Thoracic aorta (tissue), 2 donors: Measurements from ENCODE around the gene WDR45. TPM values are rescaled to one million over a fixed set of nuclear protein-coding genes. Genes with fewer than 3 reads are reported as not detected.

ENCODE experiments used
- ATAC-seq: fragments of 150-250 bp; one replicate; pipeline ENCODE4 v1.8.0; 2017; ENCODE audit warnings: low read depth; ENCODE audit not compliant: insufficient number of reproducible peaks, low FRiP score
- DNase-seq: peaks from one replicate; pipeline ENCODE4 v3.0.0-alpha.2; 2020; ENCODE audit warnings: low spot score
- H3K27ac ChIP-seq, 2 donors: fragments of 200-600 bp; sonication (generic); 1 replicate in 1 of 2; 2 replicates in 1 of 2; pipeline ENCODE4 v1.5.1; 2016; ENCODE audit warnings: mild to moderate bottlenecking in 2 of 2, moderate library complexity in 2 of 2
- H3K27me3 ChIP-seq: fragments of 200-600 bp; sonication (generic); replicated peaks from 2 replicates; pipeline ENCODE4 v1.6.0; 2016; ENCODE audit warnings: mild to moderate bottlenecking; ENCODE audit not compliant: insufficient read depth
- H3K36me3 ChIP-seq: fragments of 200-600 bp; sonication (generic); one replicate; pipeline ENCODE4 v1.5.1; 2016
- H3K4me1 ChIP-seq, 2 donors: fragments of 200-600 bp; sonication (generic); 1 replicate in 1 of 2; 2 replicates in 1 of 2; pipeline versions ENCODE4 v1.5.1 to v1.6.0; 2016; ENCODE audit warnings: low read depth in 2 of 2, mild to moderate bottlenecking in 1 of 2; ENCODE audit not compliant: control insufficient read depth in 1 of 2
- H3K4me3 ChIP-seq: fragments of 200-600 bp; sonication (generic); 2 replicates; pipeline ENCODE4 v1.5.1; 2016; ENCODE audit warnings: mild to moderate bottlenecking
- H3K9me3 ChIP-seq: fragments of 200-600 bp; sonication (generic); 2 replicates; pipeline ENCODE4 v1.5.1; 2016
- CTCF ChIP-seq: fragments of 200-600 bp; sonication (generic); IDR thresholded peaks from one replicate; pipeline ENCODE4 v1.5.1; 2019; ENCODE audit warnings: antibody characterized with exemption
- total RNA-seq, 2 donors: library from RNA; depleted of rRNA; stranded (reverse); fragments of >200 nt; gene quantifications; one replicate each; pipeline versions ENCODE4 v1.1.0 to v1.2.3, GENCODE V29; 2016

Gene WDR45
- total RNA-seq, 2 donors from 2014 or later, result 90.2 to 108 TPM

DNA sequence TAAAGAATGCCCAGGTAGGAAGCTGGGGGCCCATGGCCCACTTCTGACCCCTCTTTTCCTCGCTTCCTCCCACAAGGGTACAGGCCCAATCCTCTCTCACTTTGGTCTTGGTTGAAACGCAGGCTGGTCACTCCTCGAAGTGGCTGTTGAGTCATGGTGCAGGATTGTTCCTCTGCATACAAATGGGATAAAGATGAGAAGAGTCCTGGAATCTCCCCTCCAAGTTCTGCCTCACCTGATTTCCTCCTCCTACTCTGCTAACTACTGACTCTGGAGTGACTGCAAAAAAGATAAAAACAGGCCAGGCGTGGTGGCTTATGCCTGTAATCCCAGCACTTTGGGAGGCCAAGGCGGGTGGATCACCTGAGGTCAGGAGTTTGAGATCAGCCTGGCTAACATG is 1.7 kb downstream of the WDR45 start:
- Histone ChIP-seq H3K4me1 (peaks cover 0 to 1% of the 10 kb centered on the region in 2 donors), H3K36me3 (no peaks in the 10 kb centered on the region), H3K9me3 (no peaks in the 10 kb centered on the region), H3K4me3 (no peak overlapping the region), H3K27ac (no peak overlapping the region), H3K27me3 (no peaks in the 10 kb centered on the region)
- no peak for TF ChIP-seq CTCF
- no peak for DNase-seq
- ATAC-seq, result no peak

- Histone ChIP-seq H3K9me3 (no peaks in the 10 kb centered on the region), H3K4me3 (no peak overlapping the region), H3K4me1 (peaks cover 0 to 8% of the 10 kb centered on the region in 2 donors), H3K27me3 (no peaks in the 10 kb centered on the region), H3K36me3 (no peaks in the 10 kb centered on the region), H3K27ac (no peak overlapping the region)
- ATAC-seq (no peak), DNase-seq (no peak)
- no peak for TF ChIP-seq CTCF
These were observed 4.3 kb downstream of the WDR45 start for GRCh38 chrX:49075347-49075746.

DNA sequence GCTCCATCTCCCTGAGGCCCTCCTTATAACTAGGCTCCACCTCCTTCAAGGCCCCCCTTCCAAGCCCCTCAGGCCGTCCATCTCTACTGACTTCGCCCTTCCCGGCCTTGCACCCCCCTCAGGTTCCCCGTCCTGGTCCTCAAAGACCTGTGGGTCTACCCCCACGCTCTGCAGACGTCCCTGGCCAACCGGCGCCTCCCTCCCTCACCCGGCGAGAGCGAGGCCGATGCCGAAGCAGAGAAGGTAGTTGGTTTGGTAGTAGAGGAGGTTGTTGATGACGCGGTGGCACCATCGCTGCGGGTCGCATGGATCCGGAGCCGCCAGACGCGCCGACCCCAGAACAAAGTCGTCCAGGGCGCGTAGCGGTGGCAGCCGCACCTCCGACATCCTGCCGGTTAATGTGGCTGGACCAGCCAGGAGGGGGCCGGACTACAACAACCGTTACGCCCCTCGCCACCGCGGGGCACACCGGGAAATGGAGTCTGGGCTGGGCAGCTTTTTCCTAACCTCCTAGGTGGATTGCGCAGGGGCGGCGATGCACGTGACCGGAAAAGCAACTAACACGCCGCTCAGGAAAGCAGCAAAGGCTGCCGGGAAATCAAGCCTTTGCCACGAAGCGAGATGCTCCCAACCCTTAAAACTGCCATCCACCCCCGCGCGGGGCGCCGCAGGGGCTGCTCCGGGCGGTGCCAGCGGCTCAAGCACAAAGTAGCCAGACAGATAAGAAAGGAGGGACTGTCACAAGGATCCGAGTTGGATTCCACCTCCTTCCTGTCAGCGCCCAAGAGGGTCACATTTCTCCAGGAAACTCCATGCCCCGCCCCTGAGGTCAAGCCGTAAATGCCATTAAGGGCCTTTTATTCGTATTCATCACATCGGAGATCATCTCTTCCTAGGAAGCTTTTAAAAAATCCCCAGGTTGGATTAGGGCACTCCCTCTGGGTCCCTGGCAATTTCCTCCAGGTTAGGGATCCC is 5.8 kb downstream of the WDR45 start, which contains the start of gene PRAF2:
PRAF2 (minus strand) TSS at position 402 of the 975 bp plus-strand sequence; CDS start at position 387, 15 bp downstream.
- Histone ChIP-seq H3K4me3 (peak within 1 kb of the TSS; percentile 84), H3K4me1 (peaks cover 0 to 8% of the 10 kb centered on the region in 2 donors), H3K9me3 (no peaks in the 10 kb centered on the region), H3K36me3 (no peaks in the 10 kb centered on the region), H3K27me3 (no peaks in the 10 kb centered on the region), H3K27ac (peak within 1 kb of the TSS; percentile 77 to 89)
- no peak for TF ChIP-seq CTCF
- ATAC-seq, result peak; percentile 74
- peak; percentile 78 for DNase-seq

- no peak for TF ChIP-seq CTCF
- no peaks in the 10 kb centered on the region for H3K27me3 ChIP-seq
- H3K27ac ChIP-seq, result peak overlapping the region in 1 of 2 donors; percentile 89
- DNase-seq (no peak), ATAC-seq (no peak)
- H3K4me1 ChIP-seq, result peaks cover 0 to 8% of the 10 kb centered on the region in 2 donors
- peak overlapping the region; percentile 84 for H3K4me3 ChIP-seq
- H3K36me3 ChIP-seq, result no peaks in the 10 kb centered on the region
- no peaks in the 10 kb centered on the region for H3K9me3 ChIP-seq
These were observed 7.0 kb downstream of the WDR45 start for GRCh38 chrX:49072712-49073095.

GRCh38 chrX:49071877-49072711 is 7.6 kb downstream of the WDR45 start:
- Histone ChIP-seq H3K9me3 (no peaks in the 10 kb centered on the region), H3K36me3 (no peaks in the 10 kb centered on the region), H3K4me3 (peak overlapping the region; percentile 84), H3K27ac (peak overlapping the region; percentile 17 to 89), H3K4me1 (peaks cover 0 to 8% of the 10 kb centered on the region in 2 donors), H3K27me3 (no peaks in the 10 kb centered on the region)
- TF ChIP-seq CTCF, result no peak
- DNase-seq (peak; percentile 49), ATAC-seq (no peak)
